Stimulated activated CD4-positive, alpha-beta T cell treated with anti-CD3 and anti-CD28 coated beads, Interleukin-4, amount 100 ng/mL, for 4 hours (primary cell): ENCODE measurements around the gene PRDM16.

ENCODE experiments used
- DNase-seq, 2 experiments: peaks; one replicate each; pipeline ENCODE4 v3.0.0-alpha.2; 2020

The PRDM16 gene

DNA sequence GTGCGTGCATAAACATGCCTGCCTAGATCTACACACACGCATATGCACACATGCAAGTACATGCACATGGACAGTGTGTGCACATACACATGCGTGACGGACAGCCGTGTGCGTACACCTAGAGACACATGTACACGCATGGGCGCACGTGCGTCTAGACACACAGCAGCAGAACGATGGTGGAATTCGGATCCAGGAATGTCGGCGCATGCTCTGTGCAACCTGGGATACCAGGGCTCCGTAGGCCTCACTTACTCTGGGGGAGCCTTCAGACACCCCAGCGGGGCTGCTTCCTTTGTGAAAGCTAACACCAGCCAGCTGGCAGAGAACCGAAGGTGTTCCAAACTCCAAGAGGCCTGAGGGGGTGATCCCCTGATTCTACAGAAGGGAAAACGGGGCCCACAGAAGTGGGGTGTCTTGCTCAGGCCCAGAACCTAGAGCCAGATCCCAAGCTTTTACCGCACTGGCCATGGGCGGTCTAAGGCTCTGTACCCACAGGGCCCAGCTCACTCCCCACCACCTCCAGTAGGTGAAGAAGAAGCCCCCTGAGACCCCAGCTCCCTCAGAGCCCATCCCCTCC is 358.0 kb downstream of the PRDM16 start:
- no peak for DNase-seq

DNA sequence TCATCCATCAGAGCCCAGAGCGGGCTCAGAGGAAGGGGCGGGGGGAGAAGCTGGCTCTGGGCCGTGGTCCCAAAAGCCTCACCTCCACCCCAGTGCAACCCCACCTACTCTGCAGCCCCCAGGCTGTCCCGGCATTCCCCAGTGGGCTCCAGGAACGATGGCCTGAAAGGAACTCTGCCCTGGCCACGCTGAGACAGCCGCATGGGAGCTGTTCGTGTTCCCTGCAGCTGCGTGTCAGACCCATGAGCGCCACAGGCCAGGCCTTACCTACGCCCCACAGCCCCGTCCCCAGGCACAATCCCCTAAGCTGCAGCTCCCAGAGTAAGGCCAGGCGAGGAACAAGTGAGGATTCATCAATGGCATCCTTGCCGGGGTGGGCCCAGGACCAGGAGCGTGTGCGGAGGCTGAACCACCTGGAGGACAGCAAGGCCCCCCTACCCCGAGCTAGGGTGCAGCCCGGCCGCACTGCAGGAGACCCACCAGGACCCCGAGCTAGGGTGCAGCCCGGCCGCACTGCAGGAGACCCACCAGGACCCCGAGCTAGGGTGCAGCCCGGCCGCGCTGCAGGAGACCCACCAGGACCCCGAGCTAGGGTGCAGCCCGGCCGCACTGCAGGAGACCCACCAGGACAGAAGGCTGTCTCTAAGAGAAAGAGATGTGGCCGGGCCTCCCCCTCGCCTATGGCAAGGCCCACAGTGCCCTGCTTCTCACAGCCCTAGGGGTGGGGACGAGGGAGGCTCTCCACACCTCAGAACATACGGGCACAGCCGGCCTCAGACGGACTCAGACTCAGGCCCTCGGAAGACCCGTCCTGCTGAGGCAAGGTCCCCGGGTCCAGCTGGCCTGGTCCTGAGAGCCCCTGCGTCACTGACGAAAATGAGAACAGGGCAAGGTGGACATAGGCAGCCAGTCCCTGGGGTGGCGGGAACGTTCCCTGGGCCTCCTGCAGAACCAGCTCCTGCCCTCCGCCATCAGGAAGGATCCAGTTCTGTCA is 359.0 kb downstream of the PRDM16 start:
- DNase-seq, result no peak

DNA sequence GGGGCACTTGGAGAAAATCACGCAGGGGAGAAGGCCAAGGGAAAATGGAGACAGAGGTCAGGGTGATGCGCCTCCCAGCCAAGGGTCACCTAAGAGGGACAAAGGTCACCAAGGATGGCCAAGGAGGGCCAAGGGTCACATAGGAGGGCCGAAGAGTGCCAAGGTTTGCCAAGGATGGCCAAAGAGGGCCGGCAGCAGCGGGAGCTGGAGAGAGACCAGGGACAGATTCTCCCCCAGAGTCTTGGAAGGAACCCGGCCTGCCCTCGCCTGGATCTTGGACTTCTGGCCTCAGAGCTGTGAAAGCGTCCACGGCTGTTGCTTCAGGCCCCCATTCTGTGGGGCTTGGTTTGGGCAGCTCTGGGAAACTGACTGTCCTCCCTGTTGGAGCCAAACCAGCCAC is 359.9 kb downstream of the PRDM16 start:
- DNase-seq, result no peak

DNA sequence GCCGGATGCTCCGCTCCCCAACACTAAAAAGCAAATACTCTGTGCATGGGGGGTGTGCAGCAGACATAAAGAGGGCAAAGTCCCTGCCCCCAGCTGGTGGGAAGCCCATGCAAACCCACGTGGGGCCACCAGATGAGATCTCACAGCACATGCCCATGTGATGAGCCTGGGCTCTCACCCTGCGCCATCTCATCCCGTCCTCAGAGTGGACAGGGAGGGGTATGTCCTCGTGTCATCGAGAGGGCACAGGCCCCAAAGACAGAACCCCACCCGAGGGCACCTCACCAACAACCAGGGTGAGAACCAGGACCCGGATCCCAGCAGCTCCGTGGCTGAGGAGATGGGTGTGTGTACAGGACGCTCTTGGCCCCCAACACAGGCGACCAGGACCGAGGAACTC is 360.3 kb downstream of the PRDM16 start:
- DNase-seq, result no peak

DNA sequence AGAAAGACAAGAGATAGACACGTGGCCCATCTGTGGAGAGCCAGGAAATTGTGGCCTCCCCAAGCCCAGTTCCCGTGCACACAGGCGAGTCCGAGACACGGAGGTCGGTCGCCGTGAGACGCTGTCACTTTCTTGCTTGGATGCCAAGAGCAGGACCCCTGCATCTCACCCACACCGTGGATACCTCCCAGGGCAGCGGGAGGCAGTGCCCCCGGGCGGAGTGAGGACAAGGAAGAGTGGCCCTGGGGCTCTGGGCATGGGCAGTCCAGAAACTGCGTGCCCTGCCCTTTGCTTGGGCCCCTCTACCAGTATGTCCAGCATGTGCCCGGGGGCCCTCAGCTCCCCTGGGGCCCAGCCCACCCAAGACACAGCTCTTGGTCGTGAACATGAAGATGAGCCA is 360.8 kb downstream of the PRDM16 start:
- DNase-seq, result no peak

DNA sequence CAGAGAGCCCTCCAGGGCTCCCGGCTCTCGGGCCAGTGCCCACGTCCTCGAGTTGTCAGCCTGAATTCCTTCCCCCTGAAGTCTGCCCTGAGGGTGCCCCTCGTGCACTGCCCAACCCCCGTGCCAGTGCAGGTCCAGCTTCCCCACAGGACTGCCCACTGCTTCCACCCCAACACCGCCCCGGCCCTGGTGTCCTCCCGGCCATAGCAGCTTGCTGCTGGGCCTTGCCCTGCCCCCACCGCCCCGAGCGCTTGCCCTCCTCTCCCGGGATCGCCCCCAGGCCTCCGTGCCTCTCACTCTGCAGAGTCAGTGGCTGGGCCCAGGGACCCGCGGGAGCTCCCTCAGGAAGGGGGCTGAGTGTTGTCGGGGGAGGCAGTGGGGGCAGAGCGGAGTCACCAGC is 361.4 kb downstream of the PRDM16 start:
- no peak for DNase-seq

DNA sequence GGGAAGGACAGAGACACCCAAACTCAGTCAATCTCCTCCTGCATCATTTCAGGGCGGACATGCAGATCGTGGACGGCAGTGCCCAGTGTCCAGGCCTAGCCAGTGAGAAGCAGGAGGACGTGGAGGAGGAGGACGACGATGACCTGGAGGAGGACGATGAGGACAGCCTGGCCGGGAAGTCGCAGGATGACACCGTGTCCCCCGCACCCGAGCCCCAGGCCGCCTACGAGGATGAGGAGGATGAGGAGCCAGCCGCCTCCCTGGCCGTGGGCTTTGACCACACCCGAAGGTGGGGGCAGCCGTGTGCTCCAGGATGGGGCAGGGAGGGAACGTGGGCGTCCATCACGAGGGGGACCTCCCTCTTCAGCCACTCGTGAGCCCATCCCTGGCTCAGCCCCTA is 361.8 kb downstream of the PRDM16 start:
- no peak for DNase-seq

DNA sequence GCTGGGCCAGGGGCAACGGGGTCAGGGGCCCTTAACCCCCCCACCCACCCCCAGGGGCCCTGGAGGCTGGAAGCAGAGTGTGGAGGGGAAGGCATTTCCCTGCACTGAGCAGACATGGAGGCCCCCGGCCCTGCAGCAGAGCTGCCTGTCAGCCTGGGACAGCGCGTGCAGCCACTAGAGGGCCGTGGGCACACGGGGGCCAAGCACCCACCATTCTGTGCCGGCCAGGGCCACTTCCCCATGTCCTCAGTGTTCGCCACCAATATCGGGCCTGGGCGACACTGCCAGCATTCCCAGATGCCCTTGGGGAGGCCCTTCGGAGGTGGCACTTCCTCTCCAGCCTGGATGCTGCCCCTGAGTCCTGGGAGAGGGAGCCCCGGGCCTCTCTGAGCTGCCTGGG is 362.3 kb downstream of the PRDM16 start:
- DNase-seq, result no peak

DNA sequence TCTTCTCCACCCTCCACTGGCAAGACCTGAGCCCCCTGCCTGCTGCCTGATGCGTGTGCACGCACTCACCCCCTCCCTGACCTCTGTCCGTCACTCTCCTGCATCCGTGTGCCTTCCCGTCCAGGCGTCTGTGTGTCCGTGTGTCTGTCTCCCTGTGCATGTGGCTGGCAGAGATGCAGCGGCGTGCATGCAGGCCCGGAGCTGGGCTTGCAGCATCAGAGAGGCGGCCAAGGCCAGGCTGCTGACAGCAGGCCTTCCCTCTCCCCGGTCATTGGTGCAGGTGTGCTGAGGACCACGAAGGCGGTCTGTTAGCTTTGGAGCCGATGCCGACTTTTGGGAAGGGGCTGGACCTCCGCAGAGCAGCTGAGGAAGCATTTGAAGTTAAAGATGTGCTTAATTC is 362.7 kb downstream of the PRDM16 start:
- no peak for DNase-seq

DNA sequence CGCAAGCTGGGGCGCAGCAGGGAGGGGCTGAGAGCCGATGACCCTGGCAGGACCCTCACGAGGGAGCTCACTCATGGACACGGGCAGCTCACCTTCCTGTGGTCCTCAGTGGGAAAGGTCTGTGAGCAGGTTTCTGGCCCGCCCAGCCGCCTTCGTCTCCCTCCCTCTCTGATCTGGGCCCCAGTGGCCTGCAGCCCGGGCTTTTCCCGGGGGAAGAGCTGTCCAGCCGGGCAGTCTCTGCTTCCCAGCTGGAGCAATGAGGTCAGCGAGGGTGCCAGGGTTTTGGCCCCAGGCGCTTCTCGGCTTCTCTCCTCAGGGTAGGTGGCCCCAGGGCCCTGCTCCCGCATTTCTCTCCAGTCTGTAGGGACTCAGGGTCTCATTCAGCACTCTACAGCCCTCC is 363.3 kb downstream of the PRDM16 start:
- DNase-seq, result no peak

DNA sequence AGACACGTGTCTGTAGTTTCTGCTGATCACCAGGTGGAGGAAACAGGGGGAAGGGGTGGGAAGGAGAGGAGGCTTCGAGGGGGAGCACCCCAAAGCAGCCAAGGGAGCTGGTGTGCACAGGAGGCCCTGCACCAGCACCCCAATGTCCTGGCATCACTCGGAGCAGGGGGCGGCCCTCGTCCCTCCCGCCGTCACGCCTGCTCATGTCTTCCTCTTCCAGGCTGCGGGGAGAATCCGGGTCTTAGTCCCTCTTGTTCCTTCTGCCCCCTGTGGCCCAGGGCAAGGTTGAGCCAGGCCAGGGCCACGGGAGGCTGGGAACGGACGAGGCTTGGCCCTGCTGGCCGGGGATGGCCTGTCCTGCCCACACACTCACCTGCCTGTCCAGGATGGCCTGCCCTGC is 364.1 kb downstream of the PRDM16 start:
- DNase-seq, result no peak

DNA sequence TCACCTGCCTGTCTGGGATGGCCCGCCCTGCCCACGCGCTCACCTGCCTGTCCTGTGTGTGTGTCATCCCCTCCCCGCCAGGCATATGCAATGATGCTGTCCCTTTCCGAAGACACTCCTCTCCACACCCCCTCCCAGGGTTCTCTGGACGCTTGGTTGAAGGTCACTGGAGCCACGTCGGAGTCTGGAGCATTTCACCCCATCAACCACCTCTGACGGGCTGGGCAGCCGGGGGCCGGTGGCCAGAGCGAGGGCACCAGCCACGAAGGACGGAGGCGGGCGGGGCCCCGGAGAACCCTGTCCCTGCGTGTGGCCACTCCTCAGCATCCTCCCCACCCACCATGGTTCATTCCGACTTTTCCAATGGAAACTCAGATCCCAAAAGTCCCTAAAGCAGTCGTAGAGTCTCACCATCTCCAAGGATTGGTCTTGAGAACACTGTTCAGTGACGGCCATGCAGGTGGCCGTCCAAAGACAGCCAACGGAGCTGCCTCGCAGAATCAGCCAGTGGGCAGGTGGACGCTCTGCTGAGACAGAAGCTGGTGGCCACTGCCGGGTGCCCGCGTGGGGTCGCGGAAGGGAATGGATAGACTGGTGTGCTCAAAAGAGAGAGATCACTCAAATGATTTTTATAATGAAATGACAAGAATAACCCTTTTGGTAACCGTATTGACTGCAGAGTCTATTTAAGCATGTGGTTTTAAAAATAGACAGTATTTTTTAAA is 364.8 kb downstream of the PRDM16 start:
- DNase-seq, result no peak

DNA sequence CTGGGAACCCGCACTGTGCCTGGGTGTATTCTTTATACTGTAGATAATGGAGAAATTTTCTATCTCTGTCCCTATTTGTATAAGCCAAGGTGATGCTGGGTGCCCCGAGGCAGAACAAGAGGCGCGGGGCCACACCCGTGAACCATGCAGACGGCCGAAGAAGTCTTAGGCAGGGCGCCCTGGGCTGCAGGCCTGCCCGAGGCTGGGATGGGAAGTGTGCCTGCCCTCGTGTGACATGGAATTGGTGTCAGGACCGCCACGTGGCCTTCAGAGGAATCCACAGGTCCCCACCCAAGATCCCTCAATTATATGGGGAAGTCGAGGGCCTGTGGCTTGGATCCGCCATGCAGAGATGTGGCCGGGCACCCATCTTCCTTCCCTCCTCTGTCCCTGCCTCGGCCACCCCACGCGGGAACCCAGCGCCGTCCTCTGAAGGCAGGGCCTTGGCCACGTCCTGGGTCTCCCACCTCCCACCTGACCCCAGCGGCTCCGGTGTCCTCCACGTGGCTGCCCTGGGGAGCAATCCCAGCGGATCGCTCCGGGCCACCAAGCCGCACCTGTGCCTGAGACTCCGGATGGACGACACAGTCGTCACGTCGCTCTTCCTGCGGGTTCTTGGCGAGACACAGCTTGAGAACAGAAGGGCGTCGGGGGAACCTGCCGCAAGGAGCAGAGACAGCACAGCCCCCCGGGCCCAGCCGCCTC is 365.6 kb downstream of the PRDM16 start:
- no peak for DNase-seq

DNA sequence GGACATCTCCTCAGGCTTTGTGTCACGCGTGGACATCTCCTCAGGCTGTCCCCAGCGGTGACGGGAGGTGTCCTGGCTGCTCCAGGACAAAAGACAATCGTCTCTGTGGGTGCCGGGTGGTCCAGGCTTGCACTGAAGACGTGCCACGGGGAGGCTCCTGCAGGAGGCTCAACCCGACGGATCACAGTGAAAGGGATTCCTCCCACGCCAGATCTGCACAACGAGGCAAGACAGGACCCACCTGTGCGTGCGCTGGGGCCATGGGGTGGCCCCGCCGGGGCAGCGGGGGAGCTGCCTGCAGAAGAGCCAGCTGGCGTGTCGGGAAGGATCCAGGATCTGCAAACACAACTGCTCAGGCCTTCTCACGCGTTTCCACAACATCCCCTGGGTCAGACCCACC is 366.7 kb downstream of the PRDM16 start:
- DNase-seq, result no peak

DNA sequence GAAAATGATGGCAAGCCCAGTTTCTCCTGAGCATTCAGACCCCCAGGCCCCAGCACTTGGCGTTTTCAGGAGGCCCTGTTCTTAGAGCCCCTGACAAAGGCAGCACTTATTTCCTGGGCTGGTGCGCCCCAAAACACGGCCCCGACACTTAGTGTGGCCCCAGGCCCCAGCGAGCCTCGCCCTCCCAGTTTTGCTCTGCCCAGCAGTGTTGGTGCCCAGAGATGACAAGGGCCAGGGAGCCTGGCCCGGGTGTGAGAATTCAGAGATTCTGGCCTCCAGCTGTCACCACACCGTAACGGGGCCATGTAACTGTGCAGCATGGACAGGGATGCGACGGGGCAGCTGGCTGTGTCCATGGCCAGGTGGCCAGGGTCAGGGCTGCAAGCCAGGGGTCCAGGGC is 367.4 kb downstream of the PRDM16 start:
- no peak for DNase-seq

DNA sequence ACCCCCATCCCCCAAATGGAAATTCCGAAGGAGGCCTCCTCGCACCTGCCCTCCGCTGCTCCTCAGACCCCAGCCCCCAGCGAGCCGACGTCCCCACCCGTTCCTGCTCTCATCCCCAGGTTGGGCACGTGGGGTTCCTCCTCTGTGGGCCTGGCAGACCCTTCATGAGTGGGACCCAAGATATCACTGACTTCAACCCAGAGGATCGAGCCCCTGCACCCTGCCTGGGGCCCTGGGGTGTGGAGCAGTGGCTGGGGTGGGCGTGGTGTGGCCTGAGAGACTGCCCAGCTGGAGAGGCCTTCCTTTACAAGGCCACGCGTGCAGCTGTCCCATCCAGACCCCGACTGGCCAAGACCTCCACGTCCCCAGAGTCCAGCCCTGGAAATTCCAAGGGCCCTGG is 367.9 kb downstream of the PRDM16 start:
- DNase-seq, result no peak

DNA sequence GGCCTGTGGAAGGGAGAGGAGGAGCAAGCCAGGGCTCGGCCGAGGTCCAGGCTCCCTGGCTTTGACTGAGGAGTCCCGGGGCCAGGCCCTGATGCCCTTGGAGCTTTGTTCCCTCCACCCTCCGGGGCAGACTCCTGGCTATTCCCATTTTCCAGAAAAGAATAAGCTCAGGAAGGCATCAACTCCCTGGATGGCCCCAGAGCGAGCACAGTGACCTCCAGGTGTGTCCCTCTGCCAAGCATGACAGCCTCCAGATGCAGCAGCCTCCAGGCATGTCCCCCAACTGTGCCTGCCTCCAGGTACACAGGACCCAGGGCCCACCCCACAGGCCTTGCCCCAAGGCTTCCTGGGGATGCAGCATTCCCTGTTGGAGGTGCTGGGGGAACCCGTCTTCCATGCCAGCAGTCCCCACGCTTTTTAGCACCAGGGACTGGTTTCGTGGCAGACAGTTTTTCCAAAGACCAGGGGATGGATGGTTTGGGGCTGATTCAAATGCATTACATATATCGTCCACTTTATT is 369.7 kb downstream of the PRDM16 start:
- no peak for DNase-seq

DNA sequence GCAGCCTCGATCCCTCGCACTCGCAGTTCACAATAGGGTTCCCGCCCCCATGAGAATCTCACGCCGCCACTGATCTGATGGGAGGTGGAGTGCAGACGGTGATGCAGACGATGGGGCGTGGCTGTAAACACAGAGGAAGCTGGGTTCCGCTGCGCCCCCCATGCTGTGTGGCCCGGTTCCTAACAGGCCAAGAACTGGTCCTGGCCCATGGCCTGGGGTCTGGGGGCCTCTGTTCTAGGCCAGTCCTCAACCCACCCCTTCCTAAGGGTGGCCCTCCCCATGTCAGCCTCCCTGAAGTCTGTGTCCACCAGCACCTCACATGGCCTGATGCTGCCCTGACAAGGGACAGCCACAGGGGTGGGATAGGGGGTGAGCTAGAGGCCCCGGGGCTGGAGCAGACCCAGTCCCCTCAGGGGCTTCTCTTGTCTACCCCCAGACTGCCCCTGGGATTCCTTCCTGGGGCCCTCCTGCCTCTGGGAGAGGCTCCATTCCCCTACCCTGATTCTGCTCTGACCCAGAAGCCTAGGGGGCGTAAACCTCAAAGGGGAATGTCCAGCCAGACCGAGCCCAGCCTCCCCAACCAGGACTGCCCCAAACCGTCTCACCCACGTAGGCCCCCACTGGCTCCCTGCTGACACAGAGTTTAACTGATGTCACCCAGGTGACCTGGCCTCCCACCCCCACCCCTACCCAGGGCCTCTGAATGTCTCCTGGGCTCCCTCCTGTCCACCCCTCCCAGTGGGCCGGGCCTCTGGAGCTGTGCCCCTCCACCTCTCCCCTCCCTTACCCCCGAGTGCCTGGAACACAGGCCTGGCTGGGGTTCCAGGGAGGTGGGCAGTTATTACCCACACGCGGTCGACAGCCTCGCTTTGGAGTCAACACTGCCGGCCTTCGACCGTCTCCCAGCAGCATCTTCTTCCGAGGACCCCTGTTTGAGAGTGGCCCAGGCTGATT is 370.6 kb downstream of the PRDM16 start:
- no peak for DNase-seq

DNA sequence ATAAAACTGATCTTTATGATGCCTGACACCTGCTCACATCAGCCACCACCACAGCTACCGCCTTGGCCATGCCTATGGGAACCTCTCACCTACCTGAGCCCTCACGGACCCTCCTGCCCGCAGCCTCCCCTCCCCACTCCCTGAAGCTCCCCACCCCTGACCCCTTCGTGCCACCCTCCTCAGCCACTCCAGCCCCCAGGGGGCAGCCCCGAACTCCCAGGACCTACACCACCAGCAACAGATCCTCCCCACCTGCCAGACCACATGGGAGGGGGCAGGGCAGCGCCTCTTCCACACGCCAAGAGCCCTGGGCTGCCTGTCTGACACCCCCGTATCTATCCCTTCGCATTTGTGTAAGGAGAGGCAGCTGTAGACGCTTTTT is 371.3 kb downstream of the PRDM16 start:
- DNase-seq, result no peak

DNA sequence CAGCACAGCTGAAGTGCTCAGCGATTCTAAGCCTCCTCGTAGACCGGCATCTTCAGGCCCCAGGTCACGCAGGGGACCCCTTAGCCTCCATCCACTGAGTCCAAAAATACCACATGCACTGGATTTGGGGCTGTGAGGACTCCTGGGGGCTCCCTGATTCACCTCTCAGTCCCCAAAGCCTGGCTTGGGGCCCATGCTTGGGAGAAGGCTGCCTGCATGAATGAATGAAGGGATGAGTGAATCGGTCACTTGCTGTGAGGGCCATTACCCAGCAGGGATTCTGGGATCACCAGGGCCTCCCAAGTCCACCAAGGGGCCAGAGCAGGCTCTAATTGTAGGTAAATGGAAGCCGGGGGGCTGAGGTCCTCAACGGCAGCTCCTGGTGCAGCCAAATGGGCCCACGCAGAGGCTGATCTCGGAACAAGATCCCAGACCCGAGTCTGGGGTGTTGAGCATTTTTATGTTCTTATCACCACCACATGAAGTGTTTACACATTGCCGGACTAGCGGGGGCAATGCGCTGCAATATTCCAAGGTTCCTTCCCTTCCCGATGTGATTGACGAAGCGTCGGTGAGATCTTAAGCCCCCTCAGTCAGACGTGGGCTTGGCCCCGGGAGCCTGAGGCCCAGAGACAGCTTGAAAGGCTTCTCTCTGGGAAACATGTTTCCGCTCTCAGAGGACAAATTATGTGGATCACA is 371.9 kb downstream of the PRDM16 start:
- DNase-seq, result no peak

DNA sequence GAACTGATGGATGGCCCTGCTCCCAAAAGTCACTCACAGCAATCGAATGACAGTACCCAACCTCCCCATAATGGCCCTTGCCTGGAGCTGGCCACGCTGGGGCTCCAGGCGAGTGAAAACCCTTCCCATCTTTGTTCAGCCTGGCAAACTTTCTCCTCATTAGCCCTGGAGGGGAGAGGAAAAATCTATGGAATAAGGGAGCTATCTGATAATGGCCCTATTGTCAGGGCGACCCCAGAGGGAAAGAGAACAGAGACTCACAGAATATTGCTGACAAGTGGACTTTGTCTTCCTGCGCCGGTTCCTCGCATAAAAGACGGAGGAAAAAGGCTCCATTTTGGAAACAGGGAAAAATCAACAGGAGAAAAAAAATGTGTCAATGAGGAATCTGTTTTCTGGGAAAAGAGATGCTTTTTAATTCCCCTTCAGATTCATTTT is 372.4 kb downstream of the PRDM16 start:
- no peak for DNase-seq
